H1 (cell line): ENCODE measurements around the gene SLIT3. TPM values are rescaled to one million over a fixed set of nuclear protein-coding genes. Genes with fewer than 3 reads are reported as not detected.

ENCODE experiments used
- ATF2 ChIP-seq: IDR thresholded peaks from 2 replicates; pipeline ENCODE4 v1.6.1; 2012; ENCODE audit warnings: low read length, inconsistent platforms
- GTF2F1 ChIP-seq: IDR thresholded peaks from 2 replicates; pipeline ENCODE4 v1.6.1; 2012; ENCODE audit warnings: low read depth, low read length, improper control_type of control experiment, borderline replicate concordance
- PHF8 ChIP-seq: fragments of 200-600 bp; sonication (generic); conservative IDR thresholded peaks from 2 replicates; pipeline ENCODE4 v1.7.1; 2012; ENCODE audit warnings: low read depth, mild to moderate bottlenecking, inconsistent platforms, low read length, moderate library complexity
- POLR2A ChIP-seq, 2 experiments: IDR thresholded peaks; 1 replicate in 1 of 2; 2 replicates in 1 of 2; pipeline ENCODE4 v1.6.1; 2011; ENCODE audit warnings: low read depth in 2 of 2, low read length in 2 of 2, mild to moderate bottlenecking in 2 of 2; ENCODE audit errors: control extremely low read depth in 1 of 2
- SP1 ChIP-seq: IDR thresholded peaks from 2 replicates; pipeline ENCODE4 v1.6.1; 2011; ENCODE audit warnings: low read depth, low read length
- polyA plus RNA-seq, 7 experiments: library from polyadenylated mRNA; depleted of rRNA in 3 of 7; stranded (reverse) in 5 of 7; unstranded in 2 of 7; fragments of >200 nt in 5 of 7; fragments of 200-250 nt in 2 of 7; gene quantifications; 1 replicate in 5 of 7; 2 replicates in 1 of 7; 4 replicates in 1 of 7; pipeline versions ENCODE4 v1.2.1 to v1.2.3, GENCODE V29; 2011 to 2013; ENCODE audit warnings: missing spikeins in 2 of 7, mixed read lengths in 2 of 7
- total RNA-seq: library from RNA; stranded (reverse); fragmentation: NEBNext Ultra II Directional; extraction: Animal tissue kit (Norgen Biotek cat#: 25700); gene quantifications from 2 replicates; pipeline ENCODE4 v1.2.1, GENCODE V29; 2021

The SLIT3 gene
- total and polyA plus RNA-seq, 2 of the 8 experiments (the other 6 are each of a cell fraction or from before 2014, with no cell fraction given): 1.1 to 1.2 TPM

- TF ChIP-seq ATF2 (no peak), POLR2A (IDR thresholded peaks at IDR 0.05; ENCODE audit: control extremely low read depth in 1 of 2, low read depth in 2 of 2, low read length in 2 of 2) (no peak), PHF8 (no peak), SP1 (no peak), GTF2F1 (no peak)
Measured at GRCh38 chr5:169013846-169014245, 287.1 kb downstream of the SLIT3 start (continued).
